ENCODE data around the gene ZNF768. TPM values are rescaled to one million over a fixed set of nuclear protein-coding genes. Genes with fewer than 3 reads are reported as not detected.

Gene ZNF768
- total and polyA plus RNA-seq, 2 of the 13 experiments (the other 11 are each of a cell fraction or from before 2014, with no cell fraction given), result 26.7 to 34.4 TPM

GRCh38 chr16:30571445-30572322 lies 45.3 kb upstream of the ZNF768 start, which contains the start of gene ZNF688:
Gene ZNF688, minus strand, starts transcription at chr16:30571714. Its CDS starts 85 bp downstream, at chr16:30571629.
- FAIRE-seq, result peak; percentile 94
- TF ChIP-seq GATAD1 (CRISPR knock-in tag; IDR thresholded peaks at IDR 0.05), result peak; percentile 95
- no peak; the same call in 1 of the 2 replicates for TF ChIP-seq BATF2 (CRISPR knock-in tag; IDR thresholded peaks at IDR 0.05)
- peak; percentile 95 for TF ChIP-seq ZNF772 (CRISPR knock-in tag; IDR thresholded peaks at IDR 0.05)
- no peak; the same call in none of the 2 replicates for TF ChIP-seq ZBTB7A (CRISPR knock-in tag; IDR thresholded peaks at IDR 0.05)
- no peak for TF ChIP-seq ZNF598 (CRISPR knock-in tag; IDR thresholded peaks at IDR 0.05; ENCODE audit: borderline replicate concordance)
- no peak for TF ChIP-seq ATM (IDR thresholded peaks at IDR 0.05; ENCODE audit: borderline replicate concordance)
- TF ChIP-seq ZUFSP (CRISPR knock-in tag; IDR thresholded peaks at IDR 0.05; ENCODE audit: borderline replicate concordance), result no peak
- TF ChIP-seq MTERF4 (CRISPR knock-in tag; IDR thresholded peaks at IDR 0.05), result peak; percentile 87
- peak; percentile 52; the same call in 1 of the 2 replicates for TF ChIP-seq ZFP1 (CRISPR knock-in tag; IDR thresholded peaks at IDR 0.05)
- no peak for TF ChIP-seq CBX2 (IDR thresholded peaks at IDR 0.05; ENCODE audit: low read depth, low read length)
- TF ChIP-seq CBX2 (CRISPR knock-in tag; IDR thresholded peaks at IDR 0.05; ENCODE audit: low read depth), result no peak
- TF ChIP-seq ZNF329 (CRISPR knock-in tag; IDR thresholded peaks at IDR 0.05; ENCODE audit: low read depth), result peak; percentile 80; the same call in 1 of the 2 replicates
- no peak for TF ChIP-seq TCF7 (IDR thresholded peaks at IDR 0.05; ENCODE audit: low read depth)
- TF ChIP-seq DRAP1 (CRISPR knock-in tag; IDR thresholded peaks at IDR 0.05), result peak; percentile 71
- peak; percentile 54; the same call in 1 of the 2 replicates for TF ChIP-seq ZSCAN25 (CRISPR knock-in tag; IDR thresholded peaks at IDR 0.05)
- TF ChIP-seq SETDB1 (CRISPR knock-in tag; IDR thresholded peaks at IDR 0.05; ENCODE audit: borderline replicate concordance), result no peak
- TF ChIP-seq ZNF580 (CRISPR knock-in tag; IDR thresholded peaks at IDR 0.05; ENCODE audit: borderline replicate concordance, low read depth), result peak; percentile 24; the same call in 1 of the 2 replicates
- no peak; the same call in 1 of the 2 replicates for TF ChIP-seq ZBTB21 (CRISPR knock-in tag; IDR thresholded peaks at IDR 0.05)
- TF ChIP-seq RFX3 (CRISPR knock-in tag; IDR thresholded peaks at IDR 0.05), result peak; percentile 48; the same call in 1 of the 2 replicates
- TF ChIP-seq ZNF510 (CRISPR knock-in tag; IDR thresholded peaks at IDR 0.05; ENCODE audit: low read depth), result peak; percentile 77; the same call in 1 of the 2 replicates

More at GRCh38 chr16:30571445-30572322, 45.3 kb upstream of the ZNF768 start, which contains the start of gene ZNF688:
- Histone ChIP-seq H3K79me2 (ENCODE audit: insufficient read depth, low read length) (peaks cover 2% of the 10 kb centered on the region), H4K20me1 (ENCODE audit: insufficient read depth, low read length) (no peaks in the 10 kb centered on the region), H2AFZ (ENCODE audit: low read length) (peak within 1 kb of the TSS; percentile 50), H3K9me3 (ENCODE audit: low read length) (no peaks in the 10 kb centered on the region), H3K4me3 (replicated peaks in 1 of 3; ENCODE audit: insufficient read depth in 1 of 3, low read depth in 2 of 3, low read length in 3 of 3) (peak within 1 kb of the TSS; percentile 89 to 97 (median 93)), H3K4me2 (ENCODE audit: low read depth, low read length) (peak within 1 kb of the TSS; percentile 94), H3K27me3 (ENCODE audit: control insufficient read depth in 1 of 2, insufficient read depth in 2 of 2, low read length in 2 of 2) (no peaks in the 10 kb centered on the region), H3K36me3 (replicated peaks in 1 of 2; ENCODE audit: control insufficient read depth in 1 of 2, insufficient read depth in 2 of 2, low read length in 2 of 2) (no peaks in the 10 kb centered on the region), H3K9ac (ENCODE audit: insufficient read depth, low read depth, low read length) (peak within 1 kb of the TSS; percentile 93), H3K4me1 (ENCODE audit: insufficient read depth, low read length) (peaks cover 71% of the 10 kb centered on the region), H3K27ac (ENCODE audit: extremely low read length, insufficient read depth, low read length) (peak within 1 kb of the TSS; percentile 89)
- in situ Hi-C loops (cut with HindIII; ENCODE audit: extremely low pct_ligation_motif_present, low pct_unique_long_range_greater_than_20kb) (loop anchor here (5.0 kb wide), 1 partner anchor 51 kb away; no protein-coding TSS in a partner anchor), intact Hi-C loops (cut with micrococcal nuclease; ENCODE audit: unreplicated experiment) (loop anchor here (1.0 to 2.0 kb wide), 3 partner anchors 13 to 39 kb away; partner anchors contain the start of genes ZNF689 and ZNF764)
- BruUV-seq (replicated peaks), result TSS peak; percentile 74
- WGBS (ENCODE audit: low lambda C conversion rate), result under 1% methylated on average over 33 of the region's 67 CpGs
- ChIA-PET CTCF (ENCODE audit: low intra/inter-chr PET ratio, low total read pairs) (no interaction called here), POLR2A (interaction anchor here (0.7 to 3.3 kb wide), 23 partner anchors 13 to 176 kb away, joined by 3 to 73 read pairs (median 4); partner anchors contain the start of genes DCTPP1, FBRS, ZNF48 and ZNF689)
- ATAC-seq (peak; percentile 89), DNase-seq (ENCODE audit: low spot score) (peak; percentile 93)

Measured in HepG2 (cell line).